Common myeloid progenitor, CD34-positive (primary cell): ENCODE results near the gene PCLAF.
"Not testable (repeated sequence)": the region's sequence is repeated elsewhere in the genome, so short reads cannot be mapped to it uniquely, and the experiment has no call there.

ENCODE experiments used
- CTCF ChIA-PET: fragments of 350-600 bp; sonication (Branson Sonifier 250); formaldehyde crosslinking; loops from one replicate; lab custom pipeline; 2021; ENCODE audit warnings: antibody characterized with exemption; lab: Charles Lee
- POLR2A ChIA-PET: fragments of 350-600 bp; sonication (Branson Sonifier 250); formaldehyde crosslinking; loops from one replicate; lab custom pipeline; 2021; ENCODE audit warnings: antibody characterized with exemption; lab: Charles Lee
- DNase-seq, 3 donors: peaks; one replicate each; pipeline versions ENCODE4 v3.0.0 to v3.0.0-alpha.2; 2013
- H3K27ac ChIP-seq, 2 experiments: 1 replicate in 1 of 2; 2 replicates in 1 of 2; pipeline ENCODE4 v1.7.0; 2013; ENCODE audit warnings: inconsistent platforms in 2 of 2, low read length in 2 of 2, mild to moderate bottlenecking in 2 of 2, low read depth in 1 of 2, moderate library complexity in 1 of 2; ENCODE audit not compliant: severe bottlenecking in 2 of 2, insufficient read depth in 1 of 2, poor library complexity in 1 of 2
- H3K27me3 ChIP-seq, 5 experiments: replicated peaks in 2 of 5; 1 replicate in 3 of 5; 2 replicates in 2 of 5; pipeline versions ENCODE4 v1.6.1 to v1.7.0; 2013; ENCODE audit warnings: low read length in 4 of 5, mild to moderate bottlenecking in 2 of 5, moderate library complexity in 2 of 5, inconsistent platforms in 1 of 5; ENCODE audit not compliant: insufficient read depth in 5 of 5, control insufficient read depth in 4 of 5
- H3K36me3 ChIP-seq, 4 experiments: 1 replicate in 2 of 4; 2 replicates in 2 of 4; pipeline versions ENCODE4 v1.6.1 to v1.7.0; 2013; ENCODE audit warnings: low read length in 3 of 4, control low read depth in 1 of 4, mild to moderate bottlenecking in 1 of 4; ENCODE audit not compliant: control insufficient read depth in 4 of 4, insufficient read depth in 4 of 4
- H3K4me1 ChIP-seq, 4 experiments: 1 replicate in 3 of 4; 2 replicates in 1 of 4; pipeline versions ENCODE4 v1.6.1 to v1.7.1; 2013; ENCODE audit warnings: low read length in 3 of 4, mild to moderate bottlenecking in 3 of 4, control low read depth in 1 of 4, inconsistent platforms in 1 of 4, moderate library complexity in 1 of 4; ENCODE audit not compliant: control insufficient read depth in 4 of 4, insufficient read depth in 4 of 4; ENCODE audit errors: control extremely low read depth in 1 of 4
- H3K4me3 ChIP-seq, 7 experiments: 1 replicate in 4 of 7; 2 replicates in 3 of 7; pipeline versions ENCODE4 v1.5.1 to v1.7.0; 2013; ENCODE audit warnings: mild to moderate bottlenecking in 7 of 7, low read length in 6 of 7, moderate library complexity in 6 of 7, inconsistent platforms in 2 of 7, low read depth in 2 of 7, control low read depth in 1 of 7; ENCODE audit not compliant: insufficient read depth in 4 of 7, control insufficient read depth in 1 of 7; ENCODE audit errors: extremely low read depth in 1 of 7
- H3K9me3 ChIP-seq, 5 experiments: 1 replicate in 4 of 5; 2 replicates in 1 of 5; pipeline versions ENCODE4 v1.6.1 to v1.7.1; 2013; ENCODE audit warnings: low read length in 4 of 5, mild to moderate bottlenecking in 2 of 5, inconsistent platforms in 1 of 5, low read depth in 1 of 5, moderate library complexity in 1 of 5; ENCODE audit not compliant: control insufficient read depth in 4 of 5, insufficient read depth in 2 of 5; ENCODE audit errors: control extremely low read depth in 1 of 5
- WGBS: methylation state at CpG from one replicate; pipeline ENCODE4 v1.1.5; 2013; ENCODE audit not compliant: insufficient coverage; 5-methylcytosine and 5-hydroxymethylcytosine counted together

The PCLAF gene

GRCh38 chr15:64387562-64388168 is 6.4 kb upstream of the PCLAF start, which contains the start of gene TRIP4:
Gene TRIP4 (plus strand): TSS chr15:64387836. CDS start chr15:64387864, 28 bp downstream.
- under 1% methylated on average over 30 of the region's 35 CpGs for WGBS
- no peaks in the 10 kb centered on the region for H3K27me3 ChIP-seq
- DNase-seq: peak; percentile 97 to 99 (median 99)
- POLR2A ChIA-PET: interaction anchor here (0.8 kb wide), 1 partner anchor 11 kb away, joined by 4 read pairs; no protein-coding TSS in a partner anchor
- peak within 1 kb of the TSS; percentile 85 to 100 (median 96) for H3K4me3 ChIP-seq
- peaks cover 0 to 2% (median 0%) of the 10 kb centered on the region in 4 experiments for H3K36me3 ChIP-seq
- H3K9me3 ChIP-seq: no peaks in the 10 kb centered on the region
- H3K4me1 ChIP-seq: peaks cover 8 to 18% (median 11%) of the 10 kb centered on the region in 4 experiments
- peak within 1 kb of the TSS; percentile 37 to 74 for H3K27ac ChIP-seq
- CTCF ChIA-PET: interaction anchor here (0.5 to 1.6 kb wide), 3 partner anchors 32 to 266 kb away, joined by 3 to 4 read pairs (median 3); partner anchors contain the start of gene CSNK1G1

GRCh38 chr15:64386291-64386690 is 5.0 kb upstream of the PCLAF start:
- Histone ChIP-seq H3K4me1 (peaks cover 11 to 18% (median 16%) of the 10 kb centered on the region in 4 experiments), H3K36me3 (peaks cover 0 to 2% (median 0%) of the 10 kb centered on the region in 4 experiments), H3K9me3 (no peaks in the 10 kb centered on the region), H3K27ac (no peak overlapping the region), H3K27me3 (no peaks in the 10 kb centered on the region), H3K4me3 (peak overlapping the region in 1 of 7 experiments; percentile 100)
- WGBS: 80% methylated on average over 1 of the region's 7 CpGs
- POLR2A ChIA-PET: no interaction called here
- CTCF ChIA-PET: no interaction called here
- DNase-seq: no peak

DNA sequence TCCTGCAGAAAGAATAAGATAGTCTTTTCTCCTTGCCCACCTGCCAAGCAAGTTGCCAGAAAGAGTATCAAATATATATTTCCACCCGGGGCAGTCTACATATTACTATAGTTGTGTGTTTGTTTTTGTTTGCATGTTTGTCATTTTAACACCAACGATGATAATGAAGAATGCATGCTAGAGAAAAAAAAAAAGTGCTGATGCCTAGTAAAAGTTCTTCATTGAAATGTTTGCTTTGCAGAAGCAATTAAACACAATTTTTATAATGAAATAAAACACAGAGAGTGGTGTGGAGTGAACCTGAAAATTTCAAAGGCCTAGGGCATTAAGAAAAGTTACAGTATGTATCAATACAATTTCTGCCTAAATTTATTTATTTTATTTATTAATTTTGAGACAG is 2.5 kb upstream of the PCLAF start:
- Histone ChIP-seq H3K36me3 (peaks cover 0 to 5% (median 0%) of the 10 kb centered on the region in 4 experiments), H3K27me3 (no peaks in the 10 kb centered on the region), H3K27ac (no peak overlapping the region), H3K4me3 (no peak overlapping the region), H3K9me3 (no peaks in the 10 kb centered on the region), H3K4me1 (peaks cover 11 to 33% (median 29%) of the 10 kb centered on the region in 4 experiments)
- POLR2A ChIA-PET: no interaction called here
- WGBS: no CpG with 5 or more reads among the region's 2 CpGs
- DNase-seq: no peak
- CTCF ChIA-PET: interaction anchor here (0.6 kb wide), 1 partner anchor 165 kb away, joined by 3 read pairs; no protein-coding TSS in a partner anchor

DNA sequence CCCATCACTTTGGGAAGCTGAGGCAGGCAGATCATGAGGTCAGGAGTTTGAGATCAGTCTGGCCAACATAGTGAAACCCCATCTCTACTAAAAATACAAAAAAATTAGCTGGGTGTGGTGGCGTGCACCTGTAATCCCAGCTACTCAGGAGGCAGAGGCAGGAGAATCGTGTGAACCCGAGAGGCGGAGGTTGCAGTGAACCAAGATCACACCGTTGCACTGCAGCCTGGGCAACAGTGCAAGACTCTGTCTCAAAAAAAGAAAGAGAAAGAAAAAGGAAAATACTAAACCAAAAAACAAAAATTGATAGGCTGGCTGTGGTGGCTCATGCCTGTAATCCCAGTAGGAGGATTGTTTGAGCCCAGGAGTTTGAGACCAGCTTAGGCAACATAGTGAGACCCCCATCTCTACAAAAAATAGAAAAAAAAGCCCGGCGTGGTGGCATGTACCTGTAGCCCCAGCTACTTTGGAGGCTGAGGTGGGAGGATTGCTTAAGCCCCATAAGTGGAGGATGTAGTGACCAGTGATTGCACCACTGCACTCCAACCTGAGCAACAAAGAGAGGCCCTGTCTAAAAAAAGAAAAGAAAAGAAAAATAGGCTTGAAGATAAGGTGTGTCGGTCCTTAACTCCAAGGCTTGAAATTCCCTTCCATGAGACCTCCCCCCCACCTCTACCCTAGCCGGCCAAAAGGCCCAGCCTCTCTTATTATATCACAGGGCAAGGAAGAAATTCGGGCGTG is 941 bp downstream of the PCLAF start:
- POLR2A ChIA-PET, H3K27me3 ChIP-seq, DNase-seq, H3K9me3 ChIP-seq: not testable (repeated sequence)
- H3K36me3 ChIP-seq: peaks cover 0 to 19% (median 3%) of the 10 kb centered on the region in 4 experiments
- CTCF ChIA-PET: interaction anchor here (1.5 kb wide), 1 partner anchor 170 kb away, joined by 3 read pairs; no protein-coding TSS in a partner anchor
- WGBS: 94% methylated on average over 6 of the region's 11 CpGs
- peaks cover 6 to 26% (median 17%) of the 10 kb centered on the region in 4 experiments for H3K4me1 ChIP-seq
- H3K27ac ChIP-seq: peak overlapping the region in 1 of 2 experiments; percentile 70
- peak overlapping the region; percentile 81 to 99 (median 91) for H3K4me3 ChIP-seq

- no peak for DNase-seq
- Histone ChIP-seq H3K4me1 (peaks cover 6 to 26% (median 17%) of the 10 kb centered on the region in 4 experiments), H3K9me3 (no peaks in the 10 kb centered on the region), H3K36me3 (peaks cover 0 to 27% (median 3%) of the 10 kb centered on the region in 4 experiments), H3K27ac (no peak overlapping the region), H3K27me3 (no peaks in the 10 kb centered on the region), H3K4me3 (peak overlapping the region in 1 of 7 experiments; percentile 91)
- 94% methylated on average over 6 of the region's 9 CpGs for WGBS
- POLR2A ChIA-PET: no interaction called here
- CTCF ChIA-PET: no interaction called here
Measured at GRCh38 chr15:64379216-64379960, 1.9 kb downstream of the PCLAF start.

- Histone ChIP-seq H3K4me1 (no peaks in the 10 kb centered on the region), H3K9me3 (no peaks in the 10 kb centered on the region), H3K27me3 (no peaks in the 10 kb centered on the region), H3K36me3 (peaks cover 0 to 41% (median 10%) of the 10 kb centered on the region in 4 experiments), H3K4me3 (peak overlapping the region in 2 of 7 experiments; percentile 24 to 42), H3K27ac (no peak overlapping the region)
- 95% methylated on average over 7 of the region's 8 CpGs for WGBS
- ChIA-PET POLR2A (no interaction called here), CTCF (no interaction called here)
- DNase-seq: no peak
Measured at GRCh38 chr15:64373360-64373759, 7.9 kb downstream of the PCLAF start.
